PC-9 (cell line): ENCODE results near the gene LCE1D. TPM values are rescaled to one million over a fixed set of nuclear protein-coding genes. Genes with fewer than 3 reads are reported as not detected.

Experiments used
- BruUV-seq: library from RNA; stranded (reverse); fragments of 400-500 nt; replicated peaks from 2 replicates; lab custom pipeline; 2021; lab: Mats Ljungman, UMichigan
- CTCF ChIA-PET: fragments of 300-600 bp; sonication (Branson Sonifier 250); formaldehyde crosslinking; loops from one replicate; lab custom pipeline; 2022; ENCODE audit warnings: antibody characterized with exemption; lab: Charles Lee
- POLR2A ChIA-PET: fragments of 300-600 bp; sonication (Branson Sonifier 250); formaldehyde crosslinking; loops from one replicate; lab custom pipeline; 2022; ENCODE audit warnings: antibody characterized with exemption; ENCODE audit not compliant: unreplicated experiment; lab: Charles Lee
- DNase-seq, 2 experiments: peaks; one replicate each; pipeline versions ENCODE4 v3.0.0 to v3.0.0-alpha.2; 2015 to 2022; ENCODE audit warnings: mixed read lengths in 1 of 2
- H2AFZ ChIP-seq: fragments of 200-600 bp; sonication (generic); 2 replicates; pipeline ENCODE4 v1.8.1; 2017; ENCODE audit warnings: antibody characterized with exemption
- H3F3A ChIP-seq: fragments of 200-600 bp; sonication (generic); 2 replicates; pipeline ENCODE4 v1.8.1; 2017; ENCODE audit warnings: antibody characterized with exemption, mild to moderate bottlenecking, low read depth; ENCODE audit not compliant: insufficient read depth
- H3K27ac ChIP-seq: fragments of 200-600 bp; sonication (generic); 2 replicates; pipeline ENCODE4 v1.6.1; 2016; ENCODE audit warnings: mixed run types
- H3K27me3 ChIP-seq: fragments of 200-600 bp; sonication (generic); 2 replicates; pipeline ENCODE4 v1.6.1; 2016; ENCODE audit warnings: low read depth, mixed run types; ENCODE audit not compliant: insufficient read depth
- H3K36me3 ChIP-seq: fragments of 200-600 bp; sonication (generic); 2 replicates; pipeline ENCODE4 v1.6.1; 2016; ENCODE audit warnings: low read depth, mixed run types
- H3K4me1 ChIP-seq: fragments of 200-600 bp; sonication (generic); replicated peaks from 2 replicates; pipeline ENCODE4 v1.6.1; 2016; ENCODE audit warnings: mixed run types; ENCODE audit not compliant: insufficient read depth
- H3K4me2 ChIP-seq: fragments of 200-600 bp; sonication (generic); 2 replicates; pipeline ENCODE4 v1.6.1; 2017; ENCODE audit warnings: mixed run types
- H3K4me3 ChIP-seq: fragments of 200-600 bp; sonication (generic); 2 replicates; pipeline ENCODE4 v1.6.1; 2016; ENCODE audit warnings: mixed run types
- H3K79me2 ChIP-seq: fragments of 200-600 bp; sonication (generic); 2 replicates; pipeline ENCODE4 v1.6.1; 2017; ENCODE audit warnings: low read depth, mixed run types
- H3K9me2 ChIP-seq: fragments of 200-600 bp; sonication (generic); 2 replicates; pipeline ENCODE4 v1.8.1; 2017; ENCODE audit warnings: mild to moderate bottlenecking; ENCODE audit not compliant: insufficient read depth
- H3K9me3 ChIP-seq: fragments of 200-600 bp; sonication (generic); 2 replicates; pipeline ENCODE4 v1.8.1; 2016; ENCODE audit warnings: low read depth; ENCODE audit not compliant: insufficient read depth
- H4K20me1 ChIP-seq: fragments of 200-600 bp; sonication (generic); 2 replicates; pipeline ENCODE4 v1.8.1; 2017; ENCODE audit not compliant: insufficient read depth
- CTCF ChIP-seq: fragments of 200-600 bp; sonication (generic); conservative IDR thresholded peaks from 2 replicates; pipeline ENCODE4 v1.6.1; 2017; ENCODE audit warnings: mixed run types, antibody characterized with exemption, mild to moderate bottlenecking, moderate library complexity
- EZH2 ChIP-seq: fragments of 200-600 bp; sonication (generic); IDR thresholded peaks from 2 replicates; pipeline ENCODE4 v1.8.0; 2017; ENCODE audit warnings: antibody characterized with exemption, low read depth
- intact Hi-C: fragments of 100-400 bp; cut with micrococcal nuclease; formaldehyde crosslinking; loops from one replicate; pipeline ENCODE4 v1.10.0; 2022; ENCODE audit not compliant: unreplicated experiment
- total RNA-seq: library from RNA; stranded (reverse); gene quantifications from 2 replicates; pipeline ENCODE4 v1.2.3, GENCODE V29; 2021

Gene LCE1D
- total RNA-seq, 1 experiment from 2014 or later = not detected

DNA sequence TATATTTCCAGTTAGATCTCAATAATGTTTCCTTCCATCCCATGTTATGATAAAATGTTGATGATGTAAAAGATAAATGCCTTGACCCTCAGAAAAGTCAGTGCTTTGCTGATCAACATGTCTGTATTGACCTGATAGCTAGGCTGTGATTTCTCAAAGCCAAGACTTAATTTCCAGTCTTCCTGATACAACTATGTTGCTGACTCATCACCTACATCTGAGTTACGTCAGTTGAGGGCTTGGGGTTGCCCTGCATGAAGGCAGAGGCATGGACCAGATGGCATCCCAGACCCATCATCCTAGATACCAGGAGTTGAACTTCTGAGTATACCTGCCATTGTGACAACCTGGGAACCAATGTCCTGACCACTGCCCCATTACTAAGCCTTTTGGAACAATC, 4.8 kb downstream of the LCE1D start:
- Histone ChIP-seq H3K36me3 (no peaks in the 10 kb centered on the region), H3K9me2 (no peaks in the 10 kb centered on the region), H3K4me3 (no peak overlapping the region), H3K9me3 (no peaks in the 10 kb centered on the region), H3K27me3 (peaks cover 28% of the 10 kb centered on the region), H3F3A (no peaks in the 10 kb centered on the region), H3K4me2 (no peak overlapping the region), H3K79me2 (no peaks in the 10 kb centered on the region), H4K20me1 (no peaks in the 10 kb centered on the region), H2AFZ (no peak overlapping the region), H3K27ac (no peak overlapping the region), H3K4me1 (no peaks in the 10 kb centered on the region)
- ChIA-PET POLR2A (no interaction called here), CTCF (no interaction called here)
- no peak for TF ChIP-seq EZH2
- TF ChIP-seq CTCF = no peak
- intact Hi-C loops = no loop called here
- no TSS peak for BruUV-seq
- DNase-seq = no peak

GRCh38 chr1:152806576-152806975, 10.1 kb downstream of the LCE1D start, which contains the start of gene LCE1C:
LCE1C (minus strand) TSS chr1:152806651; CDS start chr1:152805478, 1,173 bp downstream.
- no peak for TF ChIP-seq EZH2
- TF ChIP-seq CTCF = no peak
- H3K27ac ChIP-seq = no peak within 1 kb of the TSS
- H3K4me1 ChIP-seq = no peaks in the 10 kb centered on the region
- no peak within 1 kb of the TSS for H3K4me3 ChIP-seq
- intact Hi-C loops = no loop called here
- BruUV-seq = no TSS peak
- H3K4me2 ChIP-seq = no peak within 1 kb of the TSS
- DNase-seq = no peak
- H3K36me3 ChIP-seq = no peaks in the 10 kb centered on the region
- H4K20me1 ChIP-seq = no peaks in the 10 kb centered on the region
- no peaks in the 10 kb centered on the region for H3F3A ChIP-seq
- ChIA-PET CTCF (no interaction called here), POLR2A (no interaction called here)
- no peaks in the 10 kb centered on the region for H3K79me2 ChIP-seq
- H3K27me3 ChIP-seq = peaks cover 19% of the 10 kb centered on the region; the same call in 1 of the 2 replicates
- no peaks in the 10 kb centered on the region for H3K9me3 ChIP-seq
- H3K9me2 ChIP-seq = no peaks in the 10 kb centered on the region
- H2AFZ ChIP-seq = no peak within 1 kb of the TSS

GRCh38 chr1:152811050-152811449, 14.5 kb downstream of the LCE1D start:
- Histone ChIP-seq H3K4me1 (no peaks in the 10 kb centered on the region), H3K79me2 (no peaks in the 10 kb centered on the region), H3K27ac (no peak overlapping the region), H3K4me3 (no peak overlapping the region), H3K27me3 (peaks cover 40% of the 10 kb centered on the region), H3F3A (no peaks in the 10 kb centered on the region), H2AFZ (no peak overlapping the region), H4K20me1 (no peaks in the 10 kb centered on the region), H3K9me2 (no peaks in the 10 kb centered on the region), H3K4me2 (no peak overlapping the region), H3K36me3 (no peaks in the 10 kb centered on the region), H3K9me3 (no peaks in the 10 kb centered on the region)
- no peak for DNase-seq
- ChIA-PET CTCF (no interaction called here), POLR2A (no interaction called here)
- intact Hi-C loops = no loop called here
- TF ChIP-seq EZH2 (no peak), CTCF (no peak)
- no TSS peak for BruUV-seq
